Activated CD4-positive, alpha-beta memory T cell treated with anti-CD3 and anti-CD28 coated beads for 36 hours (primary cell): ENCODE measurements around the gene LIPA. TPM values are rescaled to one million over a fixed set of nuclear protein-coding genes. Genes with fewer than 3 reads are reported as not detected.
"Not testable (repeated sequence)": the region's sequence is repeated elsewhere in the genome, so short reads cannot be mapped to it uniquely, and the experiment has no call there.

Experiments used
- CTCF ChIA-PET: fragments of 350-600 bp; sonication (Branson Sonifier 250); formaldehyde crosslinking; loops from one replicate; lab custom pipeline; 2021; ENCODE audit warnings: antibody characterized with exemption, inconsistent platforms; lab: Charles Lee
- POLR2A ChIA-PET: fragments of 350-600 bp; sonication (Branson Sonifier 250); formaldehyde crosslinking; loops from one replicate; lab custom pipeline; 2021; ENCODE audit warnings: antibody characterized with exemption; lab: Charles Lee
- DNase-seq: peaks from one replicate; pipeline ENCODE4 v3.0.0-alpha.2; 2020
- H3K27ac Mint-ChIP-seq: one replicate; pipeline ENCODE4 v1.8.0; 2021; ENCODE audit warnings: mixed read lengths
- H3K27me3 Mint-ChIP-seq: one replicate; pipeline ENCODE4 v1.8.0; 2021; ENCODE audit warnings: mixed read lengths
- H3K36me3 Mint-ChIP-seq: one replicate; pipeline ENCODE4 v1.8.0; 2021; ENCODE audit warnings: mixed read lengths
- H3K4me1 Mint-ChIP-seq: one replicate; pipeline ENCODE4 v1.8.0; 2021; ENCODE audit warnings: low read depth, mixed read lengths
- H3K4me3 Mint-ChIP-seq: one replicate; pipeline ENCODE4 v1.8.0; 2021; ENCODE audit warnings: mild to moderate bottlenecking, mixed read lengths
- H3K9me3 Mint-ChIP-seq: one replicate; pipeline ENCODE4 v1.8.0; 2021; ENCODE audit warnings: mixed read lengths
- intact Hi-C: fragments of 100-400 bp; cut with micrococcal nuclease; formaldehyde crosslinking; loops from one replicate; pipeline ENCODE4 v1.15.1; 2023
- total RNA-seq, 2 experiments: library from RNA; stranded (reverse); gene quantifications; one replicate each; pipeline ENCODE4 v1.2.3, GENCODE V29; 2021

The LIPA gene
- total RNA-seq, 2 experiments from 2014 or later, result 22.7 to 23.8 TPM

DNA sequence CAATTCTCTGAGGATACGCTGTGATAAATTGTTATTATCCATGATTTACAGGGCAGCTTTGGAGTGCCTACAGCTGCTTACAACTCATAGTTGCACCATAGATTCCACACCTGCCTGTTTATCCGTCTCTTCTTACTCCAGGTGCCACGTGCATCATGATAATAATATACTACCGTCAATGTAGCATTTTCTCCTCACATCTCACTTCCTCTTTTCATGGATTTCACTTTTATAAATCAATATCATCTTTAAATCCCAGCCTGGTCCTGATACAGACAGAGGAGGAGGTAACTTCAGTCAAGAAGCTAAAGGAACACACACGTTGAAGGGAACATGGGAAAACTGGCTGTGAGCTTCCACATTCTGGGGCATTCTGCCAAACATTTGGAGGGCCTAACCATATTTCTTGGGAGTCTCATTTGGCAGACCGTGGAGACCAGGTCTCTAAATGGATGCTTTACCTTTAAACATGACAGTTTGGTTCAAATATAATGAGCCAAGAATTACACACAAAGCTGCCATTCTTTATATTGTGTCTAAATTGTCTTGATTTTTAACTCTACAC, 46.9 kb downstream of the LIPA start:
- no peaks in the 10 kb centered on the region for H3K36me3 Mint-ChIP-seq
- ChIA-PET POLR2A (no interaction called here), CTCF (interaction anchor here (1.0 to 9.1 kb wide), 4 partner anchors 9 to 272 kb away, joined by 3 to 114 read pairs (median 35); no protein-coding TSS in a partner anchor)
- no peak for DNase-seq
- no peak overlapping the region for H3K27ac Mint-ChIP-seq
- peaks cover 23% of the 10 kb centered on the region for H3K27me3 Mint-ChIP-seq
- peaks cover 10% of the 10 kb centered on the region for H3K4me1 Mint-ChIP-seq
- H3K9me3 Mint-ChIP-seq, result no peaks in the 10 kb centered on the region
- H3K4me3 Mint-ChIP-seq, result no peak overlapping the region
- intact Hi-C loops, result no loop called here

- Mint-ChIP-seq H3K4me1 (peaks cover 10% of the 10 kb centered on the region), H3K27me3 (peaks cover 25% of the 10 kb centered on the region), H3K27ac (no peak overlapping the region), H3K9me3 (no peaks in the 10 kb centered on the region), H3K36me3 (no peaks in the 10 kb centered on the region), H3K4me3 (no peak overlapping the region)
- DNase-seq, result no peak
- intact Hi-C loops, result no loop called here
- CTCF ChIA-PET, result interaction anchor here (1.1 to 9.1 kb wide), 4 partner anchors 10 to 270 kb away, joined by 3 to 114 read pairs (median 35); no protein-coding TSS in a partner anchor
- POLR2A ChIA-PET, result no interaction called here
Observed at GRCh38 chr10:89203237-89203636, 48.3 kb downstream of the LIPA start.

- Mint-ChIP-seq H3K4me3 (no peak overlapping the region), H3K27me3 (peaks cover 20% of the 10 kb centered on the region), H3K9me3 (no peaks in the 10 kb centered on the region), H3K36me3 (no peaks in the 10 kb centered on the region), H3K27ac (no peak overlapping the region), H3K4me1 (peaks cover 8% of the 10 kb centered on the region)
- ChIA-PET CTCF (interaction anchor here (0.9 to 1.9 kb wide), 4 partner anchors 15 to 267 kb away, joined by 3 to 9 read pairs (median 4); no protein-coding TSS in a partner anchor), POLR2A (no interaction called here)
- intact Hi-C loops, result no loop called here
- no peak for DNase-seq
Observed at GRCh38 chr10:89202033-89202425, 49.5 kb downstream of the LIPA start.

DNA sequence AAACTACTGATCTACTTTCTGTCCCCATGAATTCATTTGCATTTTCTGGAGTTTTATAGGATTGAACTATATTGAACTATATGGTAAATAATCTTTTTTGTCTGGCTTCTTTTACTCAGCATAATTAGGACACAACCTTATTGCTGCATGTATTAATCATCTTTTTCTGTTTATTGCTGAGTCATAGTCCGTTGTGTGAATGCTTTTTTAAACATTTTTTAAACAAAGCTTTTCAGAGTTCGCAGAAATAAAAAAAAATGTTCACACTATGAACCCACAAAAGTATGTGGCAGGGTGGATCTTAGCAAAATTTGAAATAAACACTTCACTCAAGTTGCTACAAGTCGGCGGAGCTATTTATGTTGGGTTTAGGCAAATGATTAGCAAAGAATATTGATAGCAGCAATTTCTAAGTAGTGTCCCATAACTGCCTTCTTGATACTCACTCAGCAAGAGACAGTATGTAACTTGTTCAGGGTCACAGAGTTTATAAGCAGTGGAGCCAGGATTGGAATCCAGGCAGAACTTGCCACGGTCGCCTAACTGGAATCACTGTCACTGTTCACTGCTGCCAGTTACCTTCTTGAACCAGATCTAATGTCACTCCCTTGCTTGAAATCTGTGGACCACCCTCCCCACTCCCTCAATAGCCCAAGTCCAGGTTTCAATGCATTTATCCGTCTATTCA, 50.1 kb downstream of the LIPA start:
- H3K4me1 Mint-ChIP-seq, result peaks cover 3% of the 10 kb centered on the region
- no peaks in the 10 kb centered on the region for H3K9me3 Mint-ChIP-seq
- H3K36me3 Mint-ChIP-seq, result no peaks in the 10 kb centered on the region
- CTCF ChIA-PET, result interaction anchor here (0.9 to 2.8 kb wide), 5 partner anchors 16 to 267 kb away, joined by 3 to 14 read pairs (median 5); no protein-coding TSS in a partner anchor
- DNase-seq, result no peak
- H3K27me3 Mint-ChIP-seq, result peaks cover 14% of the 10 kb centered on the region
- intact Hi-C loops, result no loop called here
- H3K4me3 Mint-ChIP-seq, result no peak overlapping the region
- POLR2A ChIA-PET, result no interaction called here
- no peak overlapping the region for H3K27ac Mint-ChIP-seq

DNA sequence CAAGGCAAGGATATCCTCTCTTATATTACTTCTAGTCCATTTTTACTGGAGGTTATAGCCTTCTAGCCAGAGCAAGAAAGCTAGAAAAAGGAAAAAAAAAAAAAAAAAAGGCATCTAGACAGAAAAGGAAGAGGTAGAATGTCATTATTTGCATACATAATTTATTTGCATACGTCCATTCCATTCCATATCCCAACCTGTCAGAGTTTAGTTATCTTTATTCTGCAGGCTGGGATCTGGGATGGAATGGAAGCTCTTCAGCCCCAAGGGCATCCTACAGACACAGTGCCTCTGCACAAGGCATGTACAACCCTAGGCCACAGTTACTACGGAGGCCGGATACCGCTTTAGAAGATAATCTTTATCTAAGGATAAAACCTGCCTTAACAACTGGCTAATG, 54.1 kb downstream of the LIPA start:
- ChIA-PET POLR2A (no interaction called here), CTCF (interaction anchor here (1.3 to 1.8 kb wide), 2 partner anchors 20 to 167 kb away, joined by 7 to 8 read pairs; no protein-coding TSS in a partner anchor)
- intact Hi-C loops, result no loop called here
- Mint-ChIP-seq H3K27me3 (peaks cover 15% of the 10 kb centered on the region), H3K9me3 (no peaks in the 10 kb centered on the region), H3K4me1 (peaks cover 3% of the 10 kb centered on the region), H3K27ac (no peak overlapping the region), H3K36me3 (no peaks in the 10 kb centered on the region), H3K4me3 (no peak overlapping the region)
- DNase-seq, result no peak

GRCh38 chr10:89191301-89191700, 60.3 kb downstream of the LIPA start:
- H3K9me3 Mint-ChIP-seq, H3K4me1 Mint-ChIP-seq, CTCF ChIA-PET, intact Hi-C loops, H3K4me3 Mint-ChIP-seq, H3K27ac Mint-ChIP-seq, H3K36me3 Mint-ChIP-seq, DNase-seq, POLR2A ChIA-PET: not testable (repeated sequence)
- peaks cover 16% of the 10 kb centered on the region for H3K27me3 Mint-ChIP-seq

DNA sequence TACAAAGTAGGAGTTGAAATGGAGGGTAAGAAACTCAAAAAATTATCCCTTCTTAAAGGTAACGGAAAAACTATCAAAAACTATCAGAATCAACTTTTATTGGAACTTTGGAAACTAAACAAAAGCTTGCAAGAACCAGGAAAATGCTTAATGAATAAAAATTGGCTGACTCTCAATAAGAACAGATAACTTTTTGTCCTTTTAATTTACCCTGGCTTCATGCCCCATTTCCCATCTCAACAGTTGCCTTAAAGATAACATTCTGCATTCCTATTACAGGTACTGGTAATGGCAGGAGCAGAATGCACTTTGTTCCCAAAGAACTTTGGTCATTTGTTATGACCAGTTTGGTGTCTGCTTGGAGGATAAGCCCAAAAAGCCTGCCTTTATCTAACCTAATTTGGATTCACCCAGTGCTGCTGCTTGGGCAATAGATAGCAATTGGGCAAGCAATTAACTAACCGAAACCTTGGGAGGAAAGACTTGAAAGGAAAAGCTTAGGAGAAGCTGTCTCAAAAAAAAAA, 62.3 kb downstream of the LIPA start:
- H3K27me3 Mint-ChIP-seq, result peaks cover 16% of the 10 kb centered on the region
- CTCF ChIA-PET, result interaction anchor here (1.0 kb wide), 1 partner anchor 159 kb away, joined by 3 read pairs; no protein-coding TSS in a partner anchor
- H3K27ac Mint-ChIP-seq, result no peak overlapping the region

DNA sequence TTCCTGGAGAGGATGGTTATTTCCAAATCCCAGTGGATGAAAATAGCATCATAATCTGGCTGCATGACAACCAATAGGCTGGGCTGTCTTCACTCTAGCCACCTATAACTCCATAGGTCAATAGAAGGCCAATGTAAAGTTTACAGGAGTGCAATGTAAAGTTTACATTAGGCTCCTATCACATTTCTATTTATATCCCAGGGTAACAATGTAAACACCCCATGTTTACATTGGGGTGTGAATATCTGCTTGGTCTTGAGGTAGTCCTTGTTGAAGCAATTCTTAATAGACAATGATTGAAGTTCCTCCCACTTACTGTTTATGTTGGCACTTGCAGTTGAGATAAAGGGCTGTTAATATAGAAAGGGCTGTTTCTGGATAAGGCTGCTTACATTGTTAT, 65.9 kb downstream of the LIPA start:
- no peak overlapping the region for H3K27ac Mint-ChIP-seq
- peaks cover 11% of the 10 kb centered on the region for H3K27me3 Mint-ChIP-seq
- POLR2A ChIA-PET, result no interaction called here
- CTCF ChIA-PET, result interaction anchor here (1.3 to 1.9 kb wide), 2 partner anchors 155 to 156 kb away, joined by 3 to 8 read pairs; no protein-coding TSS in a partner anchor
- intact Hi-C loops, result no loop called here
- no peaks in the 10 kb centered on the region for H3K36me3 Mint-ChIP-seq
- H3K4me3 Mint-ChIP-seq, result no peak overlapping the region
- peaks cover 6% of the 10 kb centered on the region for H3K4me1 Mint-ChIP-seq
- H3K9me3 Mint-ChIP-seq, result peaks cover 7% of the 10 kb centered on the region
- no peak for DNase-seq

More for the DNA sequence above, 62.3 kb downstream of the LIPA start:
- intact Hi-C loops, result no loop called here
- DNase-seq, result no peak
- Mint-ChIP-seq H3K4me3 (no peak overlapping the region), H3K9me3 (peaks cover 7% of the 10 kb centered on the region), H3K4me1 (peaks cover 9% of the 10 kb centered on the region), H3K36me3 (no peaks in the 10 kb centered on the region)
- POLR2A ChIA-PET, result no interaction called here

GRCh38 chr10:89184638-89185037, 66.9 kb downstream of the LIPA start:
- H3K4me3 Mint-ChIP-seq, result no peak overlapping the region
- POLR2A ChIA-PET, result no interaction called here
- H3K9me3 Mint-ChIP-seq, result peaks cover 3% of the 10 kb centered on the region
- H3K27ac Mint-ChIP-seq, result no peak overlapping the region
- intact Hi-C loops, result no loop called here
- CTCF ChIA-PET, result interaction anchor here (0.6 to 1.9 kb wide), 4 partner anchors 23 to 455 kb away, joined by 3 to 8 read pairs (median 4); no protein-coding TSS in a partner anchor
- H3K27me3 Mint-ChIP-seq, result peaks cover 8% of the 10 kb centered on the region
- no peaks in the 10 kb centered on the region for H3K36me3 Mint-ChIP-seq
- no peak for DNase-seq
- peaks cover 6% of the 10 kb centered on the region for H3K4me1 Mint-ChIP-seq

GRCh38 chr10:89183571-89183970, 68.0 kb downstream of the LIPA start:
- intact Hi-C loops, result no loop called here
- Mint-ChIP-seq H3K27me3 (peaks cover 8% of the 10 kb centered on the region), H3K4me1 (no peaks in the 10 kb centered on the region), H3K4me3 (no peak overlapping the region), H3K9me3 (no peaks in the 10 kb centered on the region), H3K27ac (no peak overlapping the region), H3K36me3 (no peaks in the 10 kb centered on the region)
- ChIA-PET CTCF (interaction anchor here (1.3 kb wide), 1 partner anchor 24 kb away, joined by 3 read pairs; no protein-coding TSS in a partner anchor), POLR2A (no interaction called here)
- DNase-seq, result no peak

GRCh38 chr10:89182894-89183293, 68.7 kb downstream of the LIPA start:
- H3K4me1 Mint-ChIP-seq, result no peaks in the 10 kb centered on the region
- no peak overlapping the region for H3K4me3 Mint-ChIP-seq
- no peaks in the 10 kb centered on the region for H3K9me3 Mint-ChIP-seq
- ChIA-PET CTCF (interaction anchor here (1.2 kb wide), 1 partner anchor 154 kb away, joined by 3 read pairs; no protein-coding TSS in a partner anchor), POLR2A (interaction anchor here (0.5 kb wide), 1 partner anchor 16 kb away, joined by 3 read pairs; no protein-coding TSS in a partner anchor)
- intact Hi-C loops, result no loop called here
- DNase-seq, result peak; percentile 25
- no peaks in the 10 kb centered on the region for H3K36me3 Mint-ChIP-seq
- H3K27ac Mint-ChIP-seq, result no peak overlapping the region
- H3K27me3 Mint-ChIP-seq, result peaks cover 8% of the 10 kb centered on the region

- CTCF ChIA-PET, result no interaction called here
Observed at GRCh38 chr10:89175816-89176215, 75.8 kb downstream of the LIPA start.

More at GRCh38 chr10:89175816-89176215, 75.8 kb downstream of the LIPA start:
- Mint-ChIP-seq H3K4me3 (no peak overlapping the region), H3K27me3 (peaks cover 21% of the 10 kb centered on the region), H3K36me3 (no peaks in the 10 kb centered on the region), H3K27ac (no peak overlapping the region), H3K9me3 (no peaks in the 10 kb centered on the region), H3K4me1 (no peaks in the 10 kb centered on the region)
- intact Hi-C loops, result no loop called here
- DNase-seq, result no peak
- POLR2A ChIA-PET, result no interaction called here
